Stomach (tissue), 4 donors: ENCODE measurements around the gene ARGFX.

Source experiments
- CTCF ChIP-seq, 7 experiments: fragments of 450-650 bp in 4 of 7; fragments of 200-600 bp in 3 of 7; sonication (generic) in 3 of 7; IDR thresholded peaks; one replicate each; pipeline ENCODE4 v1.5.1; 2016 to 2019; ENCODE audit warnings: antibody characterized with exemption in 7 of 7, control low read depth in 2 of 7, mild to moderate bottlenecking in 1 of 7
- EP300 ChIP-seq: sonication (generic); formaldehyde crosslinking; IDR thresholded peaks from one replicate; pipeline ENCODE4 v1.6.1; 2017; ENCODE audit warnings: antibody characterized with exemption
- POLR2A ChIP-seq, 4 donors: fragments of 450-650 bp; IDR thresholded peaks; one replicate each; pipeline ENCODE4 v1.6.1; 2016; ENCODE audit warnings: antibody characterized with exemption in 4 of 4, control low read depth in 2 of 4, mild to moderate bottlenecking in 1 of 4, moderate library complexity in 1 of 4

GRCh38 chr3:121566773-121567172, 976 bp upstream of the ARGFX start:
- TF ChIP-seq CTCF (IDR thresholded peaks at IDR 0.05) (no peak), POLR2A (IDR thresholded peaks at IDR 0.05) (no peak), EP300 (no peak)
